ENCODE measurements around the gene GRM1. TPM values are rescaled to one million over a fixed set of nuclear protein-coding genes. Genes with fewer than 3 reads are reported as not detected.

Gene GRM1
- total and polyA plus RNA-seq, 9 of the 15 experiments (the other 6 are each of a cell fraction or from before 2014, with no cell fraction given) = not detected

- Histone ChIP-seq H3K79me2 (ENCODE audit: control insufficient read depth, insufficient read depth, low read length) (no peaks in the 10 kb centered on the region), H3K27ac (ENCODE audit: extremely low read depth, low read depth, low read length) (no peak overlapping the region), H3K36me3 (ENCODE audit: control insufficient read depth, insufficient read depth, low read length) (no peaks in the 10 kb centered on the region), H3K4me2 (ENCODE audit: insufficient read depth, low read length) (no peak overlapping the region), H3K9ac (ENCODE audit: insufficient read depth in 1 of 2, low read depth in 2 of 2, low read length in 2 of 2) (no peak overlapping the region), H3K4me3 (no peak overlapping the region), H2AFZ (ENCODE audit: low read depth, low read length) (no peak overlapping the region), H3K9me3 (replicated peaks; ENCODE audit: control insufficient read depth, insufficient read depth, low read depth, low read length) (no peaks in the 10 kb centered on the region), H3K4me1 (replicated peaks in 1 of 2; ENCODE audit: control insufficient read depth in 2 of 2, insufficient read depth in 2 of 2, low read length in 2 of 2) (no peaks in the 10 kb centered on the region), H4K20me1 (replicated peaks; ENCODE audit: control insufficient read depth, insufficient read depth, low read length) (no peaks in the 10 kb centered on the region), H3K9me1 (ENCODE audit: control insufficient read depth, insufficient read depth, low read length) (no peaks in the 10 kb centered on the region), H3K27me3 (ENCODE audit: control insufficient read depth in 2 of 2, insufficient read depth in 2 of 2, low read length in 2 of 2) (no peaks in the 10 kb centered on the region)
- DNase-seq (ENCODE audit: extremely low read depth in 1 of 4, low spot score in 3 of 4) (no peak), FAIRE-seq (no peak), ATAC-seq (no peak)
- CTCF ChIA-PET (ENCODE audit: low intra/inter-chr PET ratio) = no interaction called here
- 0% methylated on average over 1 of the region's 1 CpG for WGBS (ENCODE audit: insufficient coverage, low coverage, missing lambda C conversion rate)
- TF ChIP-seq SIRT6 (IDR thresholded peaks at IDR 0.05; ENCODE audit: low read depth, low read length) (no peak), RFX1 (IDR thresholded peaks at IDR 0.05) (peak; percentile 59), MYC (IDR thresholded peaks at IDR 0.05; ENCODE audit: low read depth, low read length) (no peak), MYC (CRISPR knock-in tag; IDR thresholded peaks at IDR 0.05; ENCODE audit: borderline replicate concordance, low read depth) (no peak), FOXJ3 (CRISPR knock-in tag; IDR thresholded peaks at IDR 0.05) (no peak), GATA2 (CRISPR knock-in tag; IDR thresholded peaks at IDR 0.05) (no peak), RCOR1 (IDR thresholded peaks at IDR 0.05; ENCODE audit: borderline replicate concordance in 1 of 2, low read depth in 2 of 2, low read length in 2 of 2) (no peak)
- POLR2A ChIA-PET = interaction anchor here (0.5 to 1.1 kb wide), 2 partner anchors 20 to 1449 kb away, joined by 3 to 4 read pairs; no protein-coding TSS in a partner anchor
- intact Hi-C loops (cut with micrococcal nuclease) = no loop called here
- no TSS peak for BruUV-seq (replicated peaks)
- in situ Hi-C loops (cut with MboI) = no loop called here
Measured at GRCh38 chr6:146397638-146398037, 368.8 kb downstream of the GRM1 start.

GRCh38 chr6:146402476-146402875 is 373.6 kb downstream of the GRM1 start:
- intact Hi-C loops (cut with micrococcal nuclease) = no loop called here
- in situ Hi-C loops (cut with MboI) = no loop called here
- H2AFZ ChIP-seq (ENCODE audit: low read depth, low read length) = no peak overlapping the region
- H3K9me3 ChIP-seq (replicated peaks; ENCODE audit: control insufficient read depth, insufficient read depth, low read depth, low read length) = no peaks in the 10 kb centered on the region
- POLR2A ChIA-PET = interaction anchor here (0.7 to 1.1 kb wide), 2 partner anchors 10 to 354 kb away, joined by 3 read pairs; no protein-coding TSS in a partner anchor
- WGBS (ENCODE audit: insufficient coverage, low coverage, missing lambda C conversion rate) = 0% methylated on average over 3 of the region's 3 CpGs
- no peak overlapping the region for H3K27ac ChIP-seq (ENCODE audit: extremely low read depth, low read depth, low read length)
- BruUV-seq (replicated peaks) = no TSS peak
- H3K9ac ChIP-seq (ENCODE audit: insufficient read depth in 1 of 2, low read depth in 2 of 2, low read length in 2 of 2) = no peak overlapping the region
- H4K20me1 ChIP-seq (replicated peaks; ENCODE audit: control insufficient read depth, insufficient read depth, low read length) = no peaks in the 10 kb centered on the region
- no peak for ATAC-seq
- FAIRE-seq = no peak
- no peak overlapping the region for H3K4me3 ChIP-seq
- DNase-seq (ENCODE audit: extremely low read depth in 1 of 4, low spot score in 3 of 4) = no peak
- no peaks in the 10 kb centered on the region for H3K27me3 ChIP-seq (ENCODE audit: control insufficient read depth in 2 of 2, insufficient read depth in 2 of 2, low read length in 2 of 2)
- H3K79me2 ChIP-seq (ENCODE audit: control insufficient read depth, insufficient read depth, low read length) = no peaks in the 10 kb centered on the region
- CTCF ChIA-PET (ENCODE audit: low intra/inter-chr PET ratio) = no interaction called here
- no peaks in the 10 kb centered on the region for H3K9me1 ChIP-seq (ENCODE audit: control insufficient read depth, insufficient read depth, low read length)
- no peaks in the 10 kb centered on the region for H3K36me3 ChIP-seq (ENCODE audit: control insufficient read depth, insufficient read depth, low read length)
- TF ChIP-seq ESRRA (IDR thresholded peaks at IDR 0.05; ENCODE audit: borderline replicate concordance, low read depth) (no peak), ARID3B (CRISPR knock-in tag; IDR thresholded peaks at IDR 0.05; ENCODE audit: borderline replicate concordance) (no peak)
- H3K4me1 ChIP-seq (replicated peaks in 1 of 2; ENCODE audit: control insufficient read depth in 2 of 2, insufficient read depth in 2 of 2, low read length in 2 of 2) = no peaks in the 10 kb centered on the region
- H3K4me2 ChIP-seq (ENCODE audit: insufficient read depth, low read length) = no peak overlapping the region
